GM19372 (cell line): Measurements from ENCODE around the gene MAP3K7CL.

Source experiments
- ATAC-seq: cut with Tn5 transposase; IDR thresholded peaks from one replicate; pipeline ENCODE4 v1.9.1; 2021; ENCODE audit warnings: mild to moderate bottlenecking, low read depth, moderate library complexity; ENCODE audit not compliant: unreplicated experiment

Gene MAP3K7CL

GRCh38 chr21:29219165-29219770 lies 88.8 kb downstream of the MAP3K7CL start:
- ATAC-seq: no peak

GRCh38 chr21:29221253-29221744 lies 90.9 kb downstream of the MAP3K7CL start:
- no peak for ATAC-seq

- ATAC-seq: no peak
Measured at GRCh38 chr21:29224006-29224405, 93.6 kb downstream of the MAP3K7CL start.
